Tibial nerve (tissue), 4 donors: ENCODE results near the gene AMOTL1.
"Not testable (repeated sequence)": the region's sequence is repeated elsewhere in the genome, so short reads cannot be mapped to it uniquely, and the experiment has no call there.

Experiments used
- CTCF ChIP-seq, 5 experiments: fragments of 200-600 bp in 3 of 5; fragments of 450-650 bp in 2 of 5; sonication (generic) in 3 of 5; IDR thresholded peaks; one replicate each; pipeline ENCODE4 v1.5.1; 2016 to 2019; ENCODE audit warnings: antibody characterized with exemption in 5 of 5, mild to moderate bottlenecking in 3 of 5, moderate library complexity in 2 of 5
- EP300 ChIP-seq, 2 donors: sonication (generic); formaldehyde crosslinking; IDR thresholded peaks; one replicate each; pipeline ENCODE4 v1.6.1; 2017; ENCODE audit warnings: antibody characterized with exemption in 2 of 2, mild to moderate bottlenecking in 1 of 2
- POLR2A ChIP-seq, 2 donors: fragments of 450-650 bp; IDR thresholded peaks; one replicate each; pipeline ENCODE4 v1.6.1; 2017; ENCODE audit warnings: antibody characterized with exemption in 2 of 2, mild to moderate bottlenecking in 2 of 2, moderate library complexity in 2 of 2

GRCh38 chr11:94812724-94813720 lies 44.9 kb downstream of the AMOTL1 start:
- not testable (repeated sequence) for TF ChIP-seq CTCF, POLR2A, EP300 (IDR thresholded peaks at IDR 0.05)
